CD4-positive, alpha-beta T cell treated with Interferon alpha-2 for 1 hour (primary cell): ENCODE results near the gene METTL6.

ENCODE experiments used
- DNase-seq, 2 donors: peaks; one replicate each; pipeline ENCODE4 v3.0.0-alpha.2; 2020 to 2022

Gene METTL6

DNA sequence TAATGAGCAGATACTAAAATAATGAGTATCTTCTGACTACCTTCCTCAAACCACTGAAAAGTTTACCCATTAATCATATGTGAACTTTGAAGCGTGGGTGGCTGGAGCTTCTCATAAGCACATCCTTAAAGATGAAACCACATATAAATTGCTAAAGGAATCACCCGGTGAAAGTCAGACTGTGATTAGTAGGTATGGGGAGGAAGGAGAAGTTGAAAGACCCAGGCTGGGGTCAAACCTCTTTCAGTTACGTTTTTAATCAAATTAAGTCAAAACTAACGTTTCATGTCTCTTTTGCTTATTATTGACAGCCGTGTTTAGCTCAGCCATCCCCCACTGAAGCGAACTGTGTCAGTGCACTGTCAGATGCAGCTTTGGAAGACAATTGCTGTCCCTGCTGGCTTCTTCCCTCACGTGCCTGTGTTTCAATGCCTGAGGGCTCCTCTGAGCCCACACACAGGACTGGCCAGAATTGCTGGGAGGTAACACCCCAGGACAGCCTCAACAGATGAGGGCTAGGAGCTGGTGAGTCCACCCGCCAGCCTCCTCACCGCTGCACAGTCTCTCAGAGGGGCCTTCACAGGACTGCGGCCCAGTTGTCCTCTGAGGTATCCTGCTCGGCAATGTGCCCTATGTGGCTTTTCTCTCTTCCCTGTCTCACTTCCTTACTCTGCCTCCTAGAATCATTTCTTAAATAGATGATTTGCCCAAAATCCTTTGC is 65.7 kb downstream of the METTL6 start:
- peak in 1 of 2 donors; percentile 31 for DNase-seq

DNA sequence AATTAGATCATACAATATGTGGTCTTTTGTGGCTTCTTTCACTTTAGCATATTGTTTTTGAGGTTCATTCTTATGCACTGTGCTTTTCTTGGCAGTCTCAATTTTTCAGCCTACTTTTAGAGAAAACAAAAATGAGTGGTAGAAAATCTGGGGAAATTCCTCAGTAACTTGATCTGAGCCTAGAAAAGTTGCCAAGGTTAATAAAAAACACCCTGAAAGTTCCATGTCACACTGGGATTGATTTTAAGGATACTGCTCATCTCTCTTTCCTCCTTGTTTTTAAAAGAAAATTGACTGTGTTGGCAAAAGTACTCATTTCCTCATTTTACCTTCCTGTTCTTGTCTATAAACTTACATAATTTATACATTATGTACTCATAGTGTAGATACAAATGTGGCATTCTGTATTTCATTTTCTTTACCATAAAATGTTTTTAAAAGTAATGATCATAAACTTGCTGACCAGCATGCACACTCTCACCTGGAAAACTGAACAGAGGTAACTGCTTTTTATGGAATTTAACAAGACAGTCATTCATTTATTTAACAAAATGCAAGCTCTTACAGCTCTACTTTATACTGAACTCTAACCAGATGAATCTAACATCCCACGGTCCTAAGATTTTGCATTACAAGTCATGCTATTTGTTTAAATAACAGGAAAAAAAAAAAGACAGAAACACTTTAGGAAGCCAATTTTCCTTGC is 66.4 kb downstream of the METTL6 start:
- no peak for DNase-seq
